Non-pigmented ciliary epithelial cell (primary cell): ENCODE results near the gene PCGF3.
A peak's percentile ranks its signal among the peaks of the same experiment; 100 is the strongest.
"Not testable (repeated sequence)": the region's sequence is repeated elsewhere in the genome, so short reads cannot be mapped to it uniquely, and the experiment has no call there.

Source experiments
- DNase-seq: peaks from one replicate; pipeline ENCODE4 v3.0.0-alpha.2; 2010; ENCODE audit warnings: low read depth

Gene PCGF3

DNA sequence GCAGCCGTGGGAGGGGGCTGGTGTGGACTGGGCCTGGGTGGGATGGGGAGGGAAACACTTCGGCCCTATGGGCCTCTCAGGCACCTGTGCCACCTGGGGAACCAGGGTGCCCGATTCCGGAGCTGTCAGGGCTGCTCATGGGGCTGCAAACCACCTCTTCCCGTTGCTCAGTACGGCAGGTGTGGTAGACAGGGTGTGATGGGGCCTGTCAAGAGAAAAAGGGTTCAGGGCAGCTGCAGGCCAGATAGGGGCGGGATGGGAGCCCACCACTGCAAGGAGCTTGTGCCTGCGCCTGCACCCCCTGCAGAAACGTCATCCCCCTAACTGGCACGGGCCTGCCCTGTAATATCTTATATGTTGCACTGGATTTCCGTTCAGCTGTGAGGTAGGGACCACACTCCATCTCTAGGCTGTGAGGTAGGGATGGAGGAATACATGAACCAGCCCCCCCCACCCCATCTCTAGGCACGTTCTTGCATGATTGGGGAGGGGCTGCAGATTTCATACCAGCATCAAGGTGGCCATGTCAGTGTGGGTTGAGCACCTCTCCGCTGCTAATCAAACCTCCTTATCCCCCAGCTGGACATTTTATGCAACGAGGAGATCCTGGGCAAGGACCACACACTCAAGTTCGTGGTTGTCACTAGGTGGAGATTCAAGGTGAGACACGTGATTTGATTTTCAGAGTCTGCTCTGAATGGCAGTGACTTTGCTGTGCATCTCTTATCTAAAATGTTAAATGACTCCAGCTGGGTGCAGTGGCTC, 59.0 kb downstream of the PCGF3 start:
- DNase-seq = no peak

DNA sequence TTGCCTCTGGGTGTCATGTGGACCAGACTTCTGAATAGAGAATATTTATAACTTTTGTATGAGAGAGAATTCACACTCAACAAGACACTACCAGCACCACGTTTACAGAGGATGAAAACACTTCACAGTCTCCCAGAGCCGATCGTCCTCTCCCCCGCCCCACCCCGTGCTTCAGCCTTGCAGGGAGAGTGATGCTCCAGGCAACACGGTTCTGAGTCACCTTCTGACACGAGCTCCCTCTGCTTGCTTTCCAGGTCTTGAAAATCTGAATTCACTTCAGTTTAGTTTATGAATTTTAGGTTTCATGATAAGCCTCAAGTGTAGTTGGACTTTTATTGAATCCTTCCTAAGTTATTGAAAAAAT, 60.5 kb downstream of the PCGF3 start:
- DNase-seq = no peak

DNA sequence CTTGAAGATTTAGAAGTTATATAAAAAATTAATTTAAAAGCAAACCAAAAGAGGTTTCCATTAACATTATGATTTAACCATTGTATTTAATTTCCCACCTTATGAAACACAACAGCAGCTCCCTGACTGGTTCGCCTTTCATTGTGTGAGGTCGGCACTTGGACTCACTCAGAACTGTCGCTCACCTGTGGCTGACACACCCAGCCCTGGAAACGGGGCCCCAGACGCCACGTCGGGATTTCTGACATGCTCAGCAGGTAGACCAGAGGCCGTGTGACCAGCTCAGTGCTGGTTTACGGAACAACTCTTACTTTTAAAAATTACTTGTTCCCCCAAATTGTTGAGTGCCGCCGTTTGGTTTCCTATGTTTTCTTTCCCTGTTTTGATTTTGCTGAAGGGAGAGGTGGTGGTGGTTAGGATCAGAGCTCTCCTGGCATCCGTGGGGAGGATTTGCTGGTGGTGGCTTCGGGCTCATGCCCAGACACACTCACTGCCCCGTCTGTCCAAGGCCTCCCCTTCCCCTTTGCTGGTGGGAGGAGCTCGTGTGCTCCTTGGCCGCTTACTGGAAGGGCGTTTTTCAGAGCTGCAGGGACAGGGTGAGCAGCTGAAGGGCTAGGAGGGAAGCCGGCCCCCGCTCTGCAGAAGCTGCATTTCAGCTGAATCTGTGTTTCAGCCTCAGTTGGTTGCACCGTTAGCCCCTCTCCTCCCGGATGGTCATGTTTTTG, 61.1 kb downstream of the PCGF3 start:
- DNase-seq = no peak

DNA sequence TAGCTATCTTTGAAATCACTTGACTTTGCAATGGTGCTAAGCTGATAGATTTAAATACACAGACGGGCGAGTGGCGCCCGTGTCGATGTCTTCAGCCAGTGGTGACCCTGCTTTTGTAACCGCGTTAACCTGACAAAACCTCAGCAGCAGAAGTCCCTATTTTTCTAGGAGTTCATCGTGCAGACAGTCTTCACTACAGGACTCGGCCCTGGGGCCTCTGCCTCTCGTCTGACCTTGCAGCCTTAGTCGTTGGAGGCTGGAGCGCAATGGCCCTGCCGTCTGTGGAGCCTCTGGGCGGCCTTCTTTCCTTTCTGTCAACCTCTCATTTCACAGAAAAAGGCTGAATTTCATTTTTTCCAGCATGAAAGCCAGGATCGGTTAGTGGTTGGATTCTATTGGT, 62.4 kb downstream of the PCGF3 start:
- no peak for DNase-seq

DNA sequence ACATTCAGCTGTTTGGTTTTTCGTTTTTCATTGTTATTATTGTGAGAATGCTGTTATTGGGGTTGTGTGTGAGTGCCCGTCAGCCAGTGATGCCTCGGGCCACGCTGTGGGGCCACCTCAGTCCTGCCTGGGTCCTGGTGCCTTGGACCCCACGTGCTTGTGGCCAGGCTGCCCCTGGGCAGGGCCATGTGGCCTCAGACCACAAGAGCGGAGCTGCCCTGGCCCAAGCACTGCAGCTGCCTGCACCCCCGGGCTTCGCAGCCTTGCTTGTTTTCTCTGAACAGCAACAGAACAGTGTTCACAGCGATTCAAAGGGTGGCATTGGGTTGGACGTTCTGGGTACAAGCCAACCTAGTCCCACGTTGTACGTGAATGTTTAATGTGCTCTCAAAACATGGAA, 63.4 kb downstream of the PCGF3 start:
- DNase-seq = no peak

DNA sequence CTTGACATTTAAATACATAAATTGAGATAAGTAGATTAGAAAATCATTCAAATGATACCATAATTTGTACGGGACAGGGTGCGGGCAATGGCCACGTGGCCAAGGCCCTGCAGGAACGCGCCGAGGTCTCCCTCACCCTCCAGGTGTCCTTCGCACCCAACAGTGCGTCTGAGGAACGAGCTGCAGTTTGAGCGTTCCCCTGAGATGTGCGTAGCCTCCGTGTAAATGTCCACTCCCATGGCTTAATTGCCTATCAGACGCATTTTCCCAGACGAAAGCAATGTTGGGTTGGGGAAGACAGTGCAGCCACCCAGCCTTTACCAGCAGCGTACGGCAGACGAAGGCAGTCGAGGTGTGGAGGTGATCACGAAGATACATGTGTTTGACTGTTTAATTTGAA, 63.9 kb downstream of the PCGF3 start:
- no peak for DNase-seq

DNA sequence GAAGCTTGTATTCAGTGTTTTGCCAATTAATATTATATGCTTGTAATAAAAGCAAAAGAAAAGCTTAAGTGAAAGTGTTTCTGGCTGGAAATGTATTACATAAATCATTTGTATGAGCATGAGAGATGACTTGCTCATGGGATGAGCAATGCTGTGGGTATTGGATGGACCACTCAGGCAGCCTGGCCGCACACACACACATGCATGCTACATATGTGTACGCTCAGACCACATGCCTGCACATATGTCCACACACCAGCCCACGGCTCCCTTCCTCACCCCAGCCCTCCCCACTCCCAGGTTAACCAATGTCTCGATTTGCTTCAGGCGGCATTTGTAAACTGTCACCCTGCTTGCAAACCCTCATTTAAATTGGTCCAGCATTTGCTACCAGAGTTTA, 64.4 kb downstream of the PCGF3 start:
- no peak for DNase-seq

DNA sequence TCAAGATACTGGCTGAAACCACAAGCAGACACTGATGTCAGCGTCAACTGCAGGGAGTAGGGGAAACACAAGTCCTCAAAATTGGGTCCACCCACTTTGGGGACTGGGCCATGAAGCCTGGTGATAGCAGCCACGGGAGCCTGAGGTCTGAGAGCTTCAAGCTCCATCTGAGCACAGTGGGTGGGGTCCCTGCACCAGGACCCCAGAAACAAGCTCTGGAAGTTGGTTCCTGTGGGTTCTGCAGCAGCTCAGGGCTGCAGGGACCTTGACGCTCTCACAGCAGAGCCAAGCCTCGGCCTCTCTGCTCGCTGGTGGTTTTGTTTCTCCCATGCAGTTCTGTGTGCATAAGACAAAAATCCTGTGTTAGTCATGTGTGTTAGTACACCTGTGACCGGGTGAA, 65.8 kb downstream of the PCGF3 start:
- no peak for DNase-seq

DNA sequence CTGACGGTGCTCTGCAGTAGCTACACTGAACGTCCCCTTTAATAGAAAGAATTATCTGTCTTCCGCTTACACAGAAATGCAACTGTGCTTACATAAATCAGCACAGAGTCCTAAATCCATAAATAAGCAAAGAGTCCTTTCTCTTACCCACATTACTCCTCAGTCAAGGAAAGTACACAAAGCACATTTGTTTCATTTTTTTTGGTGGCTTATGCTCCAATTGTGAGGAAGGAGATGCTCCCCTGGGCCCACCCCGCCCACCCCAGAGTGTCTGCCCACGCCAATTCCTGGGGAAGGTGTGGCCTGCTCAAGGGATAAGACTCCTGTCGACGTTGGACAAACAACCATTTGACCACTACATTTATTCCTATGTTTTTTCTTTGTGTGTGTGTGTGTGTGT, 66.5 kb downstream of the PCGF3 start:
- DNase-seq = no peak

DNA sequence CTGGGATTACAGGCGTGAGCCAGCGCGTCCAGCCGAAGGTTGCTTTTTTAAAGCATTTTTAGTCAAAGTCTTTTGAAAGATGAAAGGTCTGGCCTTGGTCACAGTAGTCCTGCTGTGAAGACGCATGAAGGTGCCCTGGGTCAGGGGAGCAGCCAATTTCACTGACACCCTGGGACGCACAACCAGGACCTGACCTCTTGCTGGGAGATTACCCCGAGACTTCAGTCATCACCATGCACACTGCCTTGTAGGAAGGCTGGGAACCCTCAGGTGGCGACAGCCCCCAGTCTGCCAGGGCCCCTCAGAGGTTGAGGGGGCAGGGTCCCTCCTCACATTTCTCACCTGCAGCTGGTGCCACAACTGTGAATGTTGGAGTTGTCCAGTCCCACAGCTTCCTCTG, 67.1 kb downstream of the PCGF3 start:
- DNase-seq = no peak

DNA sequence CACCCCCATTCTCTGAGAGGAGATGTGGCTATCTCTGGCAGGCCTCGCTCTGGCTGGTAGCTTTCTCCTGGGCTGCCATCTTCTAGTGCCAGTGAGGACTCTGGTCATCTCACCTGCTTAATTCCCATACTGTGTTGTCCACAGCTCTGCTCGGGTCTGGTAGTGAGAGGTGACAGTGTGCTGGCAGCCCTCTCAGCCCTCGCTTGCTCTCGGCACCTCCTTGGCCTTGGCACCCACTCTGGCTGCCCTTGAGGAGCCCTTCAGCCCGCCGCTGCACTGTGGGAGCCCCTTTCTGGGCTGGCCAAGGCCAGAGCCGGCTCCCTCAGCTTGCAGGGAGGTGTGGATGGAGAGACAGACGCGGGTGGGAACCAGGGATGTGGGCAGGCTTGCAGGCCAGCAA, 67.6 kb downstream of the PCGF3 start:
- no peak for DNase-seq

DNA sequence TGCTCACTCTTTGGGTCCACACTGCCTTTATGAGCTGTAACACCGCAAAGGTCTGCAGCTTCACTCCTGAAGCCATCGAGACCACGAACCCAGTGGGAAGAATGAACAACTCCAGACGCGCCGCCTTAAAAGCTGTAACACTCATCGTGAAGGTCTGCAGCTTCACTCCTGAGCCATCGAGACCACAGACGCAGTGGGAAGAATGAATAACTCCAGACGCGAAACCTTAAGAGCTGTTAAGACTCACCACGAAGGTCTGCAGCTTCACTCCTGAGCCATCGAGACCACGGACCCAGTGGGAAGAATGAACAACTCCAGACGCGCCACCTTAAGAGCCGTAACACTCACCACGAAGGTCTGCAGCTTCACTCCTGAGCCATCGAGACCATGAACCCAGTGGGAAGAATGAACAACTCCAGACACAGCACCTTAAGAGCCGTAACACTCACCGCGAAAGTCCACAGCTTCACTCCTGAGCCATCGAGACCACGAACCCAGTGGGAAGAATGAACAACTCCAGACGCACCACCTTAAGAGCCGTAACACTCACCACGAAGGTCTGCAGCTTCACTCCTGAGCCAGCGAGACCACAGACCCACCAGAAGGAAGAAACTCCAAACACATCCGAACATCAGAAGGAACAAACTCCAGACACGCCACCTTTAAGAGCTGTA, 68.9 kb downstream of the PCGF3 start:
- DNase-seq = not testable (repeated sequence)

DNA sequence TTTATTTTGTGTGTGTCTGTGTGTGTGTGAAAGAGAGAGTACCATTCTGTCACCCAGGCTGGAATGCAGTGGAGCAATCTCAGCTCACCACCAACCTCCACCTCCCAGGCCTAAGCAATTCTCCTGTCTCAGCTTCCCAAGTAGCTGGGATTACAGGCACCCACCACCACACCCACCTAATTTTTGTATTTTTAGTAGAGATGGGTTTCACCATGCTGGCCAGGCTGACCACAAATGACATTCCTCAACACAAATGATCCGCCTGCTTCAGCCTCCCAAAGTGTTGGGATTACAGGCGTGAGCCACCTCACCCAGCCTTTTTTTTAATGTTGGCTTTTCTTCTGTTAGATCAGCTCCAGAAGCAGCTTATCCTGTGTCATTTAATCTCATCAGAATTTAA, 69.9 kb downstream of the PCGF3 start:
- DNase-seq = not testable (repeated sequence)

DNA sequence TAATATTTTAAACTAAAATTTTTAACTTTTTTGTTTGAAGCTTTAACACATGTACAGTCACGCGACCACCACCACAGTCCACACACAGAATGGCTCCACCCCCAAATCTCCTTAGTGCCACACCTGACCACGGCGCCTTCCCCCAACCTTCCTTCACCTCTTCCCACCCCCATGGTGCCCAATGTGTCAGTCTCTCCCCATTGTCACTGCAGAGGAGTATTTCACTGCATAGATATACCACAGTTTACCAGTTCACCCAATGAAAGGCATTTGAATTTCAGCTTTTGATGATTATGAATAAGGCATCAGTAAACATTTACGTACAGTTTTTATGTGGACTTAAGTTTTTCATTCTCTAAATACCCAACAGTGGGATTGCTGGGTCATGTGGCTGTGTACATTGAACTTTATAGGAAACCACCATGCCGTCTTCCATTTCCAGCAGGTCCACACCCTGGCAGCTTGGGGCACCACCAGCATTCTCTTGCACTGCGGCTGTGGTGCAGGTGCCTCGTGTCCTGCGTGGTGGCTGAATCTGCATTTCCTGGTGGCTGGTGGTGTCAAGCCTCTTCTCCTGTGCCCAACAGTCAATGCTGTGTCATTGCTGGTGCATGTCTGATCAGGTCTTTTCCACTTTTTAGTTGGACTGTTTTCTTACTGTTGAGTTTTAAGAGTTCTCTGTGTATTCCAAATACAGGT, 71.3 kb downstream of the PCGF3 start:
- no peak for DNase-seq

DNA sequence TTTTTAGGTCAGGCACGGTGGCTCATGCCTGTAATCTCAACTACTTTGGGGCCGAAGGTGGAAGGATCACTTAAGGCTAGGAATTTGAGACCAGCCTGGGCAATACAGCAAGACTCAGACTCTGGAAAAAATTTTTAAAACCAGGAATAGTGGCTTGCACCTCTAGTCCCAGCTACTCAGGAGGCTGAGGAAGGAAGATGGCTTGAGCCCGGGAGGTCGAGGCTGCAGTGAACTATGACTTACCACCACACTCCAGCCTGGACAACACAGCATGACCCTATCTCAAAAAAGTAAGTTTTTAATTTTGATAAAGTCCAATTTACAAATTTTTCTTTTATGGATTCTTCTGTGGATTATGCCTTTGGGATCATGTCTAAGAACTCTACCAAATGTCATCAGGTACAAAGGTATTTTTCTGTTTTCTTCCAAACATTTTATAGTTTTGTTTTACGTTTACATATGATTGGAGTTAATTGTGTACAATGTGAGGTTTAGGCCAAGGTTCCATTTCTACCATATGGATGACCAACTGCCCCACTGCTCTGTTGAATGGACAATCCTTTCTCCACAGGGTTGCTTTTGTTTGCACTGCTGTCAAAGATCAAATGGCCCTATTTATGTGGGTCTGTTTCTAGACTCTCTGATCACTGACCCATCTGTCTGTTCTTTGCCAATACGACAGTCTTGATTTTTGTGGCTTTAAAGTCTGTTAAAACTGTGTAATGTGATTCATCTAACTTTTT, 72.1 kb downstream of the PCGF3 start:
- DNase-seq = no peak

DNA sequence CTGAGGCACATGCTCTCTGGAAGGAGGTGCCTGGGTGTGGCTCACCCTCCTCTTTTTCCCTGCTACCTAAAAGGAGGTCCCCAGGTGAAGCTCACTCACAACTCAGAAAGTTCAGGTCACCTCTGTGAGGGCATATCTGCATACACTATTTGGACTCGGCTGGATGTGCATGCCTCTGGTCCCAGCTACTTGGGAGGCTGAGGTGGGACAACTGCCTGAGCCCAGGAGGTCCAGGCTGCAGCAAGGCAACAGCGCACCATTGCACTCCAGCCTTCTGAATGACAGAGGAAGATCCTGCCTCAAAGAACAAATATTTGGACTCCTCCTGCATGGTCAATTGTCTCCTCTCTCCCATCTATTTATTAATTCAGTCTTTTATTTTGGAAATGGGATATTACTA, 73.9 kb downstream of the PCGF3 start:
- DNase-seq = no peak

DNA sequence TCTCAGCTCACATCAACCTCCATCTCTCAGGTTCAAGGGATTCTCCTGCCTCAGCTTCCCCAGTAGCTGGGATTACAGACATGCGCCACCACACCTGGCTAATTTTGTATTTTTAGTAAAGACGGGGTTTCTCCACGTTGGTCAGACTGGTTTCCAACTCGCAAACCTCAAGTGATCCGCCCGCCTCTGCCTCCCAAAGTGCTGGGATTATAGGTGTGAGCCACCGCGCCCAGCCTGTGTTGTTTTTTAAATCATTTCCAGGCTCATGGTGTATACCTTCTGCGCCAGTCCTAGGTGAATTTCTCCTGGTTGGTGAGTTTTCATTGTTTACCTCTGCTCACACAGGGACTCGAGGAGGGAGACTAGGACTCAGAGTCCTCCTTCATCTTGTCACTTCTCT, 74.6 kb downstream of the PCGF3 start:
- DNase-seq = not testable (repeated sequence)

DNA sequence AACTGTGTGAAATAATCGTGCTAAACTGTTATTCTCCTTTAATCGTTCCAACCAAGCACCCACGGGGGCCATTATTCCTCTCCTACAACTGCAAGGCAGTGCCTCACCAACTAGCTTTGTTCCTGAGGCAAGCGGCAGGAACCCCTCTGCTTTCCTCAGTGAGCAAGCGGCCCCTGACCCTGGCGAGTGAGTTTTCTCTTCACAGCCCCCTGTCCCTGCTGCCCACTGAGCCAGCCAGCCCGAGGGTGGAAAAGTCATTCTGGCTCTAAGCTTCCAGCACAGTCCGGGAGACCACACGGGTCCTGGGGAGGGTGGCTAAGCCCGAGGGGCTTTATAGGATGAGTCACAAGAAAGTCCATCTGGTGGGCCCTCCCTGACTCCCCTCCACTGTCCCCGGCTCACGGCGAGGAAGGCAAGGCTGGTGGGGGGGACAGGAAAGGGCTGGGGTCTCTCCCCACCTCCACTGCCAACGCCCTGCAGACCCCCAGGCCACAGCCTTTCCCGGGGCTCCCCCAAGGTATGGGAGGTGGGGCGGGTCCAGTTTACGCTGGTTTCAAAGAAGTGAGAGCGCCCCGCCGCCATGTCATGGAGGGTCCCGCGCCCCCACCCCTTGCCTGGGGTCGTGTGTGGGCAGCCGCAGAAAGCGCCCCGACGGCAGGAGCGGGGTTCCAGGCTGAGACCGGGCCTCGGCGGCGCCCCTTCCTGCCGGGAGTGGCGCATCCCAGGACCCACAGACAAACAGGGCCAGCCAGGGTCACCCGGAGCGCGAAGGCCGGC, 75.3 kb downstream of the PCGF3 start:
- no peak for DNase-seq

DNA sequence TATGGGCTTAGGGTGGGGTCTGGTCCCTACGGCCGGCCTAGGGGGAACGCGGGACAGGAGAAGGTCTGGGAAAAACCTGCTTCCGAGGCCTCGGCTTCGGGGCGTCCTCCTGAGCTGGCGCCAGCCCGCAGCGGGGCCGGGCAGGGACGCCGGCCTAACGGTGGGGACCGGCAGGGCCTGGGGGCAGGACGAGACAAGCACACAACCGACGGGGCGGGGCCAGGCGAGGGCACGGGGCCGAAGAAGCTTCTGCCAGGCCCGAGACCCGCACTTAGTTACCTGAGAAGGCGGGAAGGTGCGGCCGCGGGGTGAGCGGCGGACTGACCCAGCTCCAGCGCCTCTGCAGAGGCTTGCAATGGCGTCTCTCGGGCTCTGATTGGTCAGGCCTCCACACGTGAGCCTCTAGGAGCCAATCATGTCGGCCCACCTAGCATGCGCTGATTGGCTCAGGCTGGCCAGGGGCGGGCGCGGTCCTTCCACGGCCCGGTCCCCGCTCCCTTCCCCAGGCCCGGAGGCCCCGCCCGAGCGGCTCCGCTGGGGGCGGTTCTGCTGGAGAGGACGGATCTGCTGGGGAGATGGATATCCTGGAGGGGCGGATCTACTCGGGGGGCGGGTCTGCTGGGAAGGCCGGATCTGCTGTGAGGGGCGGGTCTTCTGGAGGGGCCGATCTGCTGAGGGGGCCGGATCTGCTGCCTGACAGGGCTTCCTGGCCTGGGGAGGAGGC, 76.0 kb downstream of the PCGF3 start:
- DNase-seq = peak; percentile 94
